Measurements from ENCODE around the gene LRRC15.

Gene LRRC15

DNA sequence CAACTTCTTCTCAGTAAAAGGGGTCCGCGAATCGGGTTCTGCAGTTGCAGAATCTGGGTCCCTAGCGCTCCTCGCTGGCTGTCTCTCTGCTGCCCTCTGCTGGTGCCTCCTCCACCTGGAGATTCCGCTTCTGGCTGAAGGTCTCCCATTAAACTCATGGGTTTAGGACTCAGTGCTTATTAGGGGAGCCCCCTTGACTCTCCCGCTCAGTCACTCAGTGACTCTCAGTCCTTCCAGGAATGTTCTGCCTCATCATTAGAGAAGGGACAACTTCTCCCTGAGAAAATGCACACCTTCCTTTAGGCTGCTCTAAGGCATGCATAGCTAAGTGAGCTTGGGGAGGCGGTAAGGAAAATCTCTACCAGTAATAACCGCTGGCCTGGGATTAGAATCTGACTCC is 25.5 kb downstream of the LRRC15 start:
- TF ChIP-seq, protein P1, sequence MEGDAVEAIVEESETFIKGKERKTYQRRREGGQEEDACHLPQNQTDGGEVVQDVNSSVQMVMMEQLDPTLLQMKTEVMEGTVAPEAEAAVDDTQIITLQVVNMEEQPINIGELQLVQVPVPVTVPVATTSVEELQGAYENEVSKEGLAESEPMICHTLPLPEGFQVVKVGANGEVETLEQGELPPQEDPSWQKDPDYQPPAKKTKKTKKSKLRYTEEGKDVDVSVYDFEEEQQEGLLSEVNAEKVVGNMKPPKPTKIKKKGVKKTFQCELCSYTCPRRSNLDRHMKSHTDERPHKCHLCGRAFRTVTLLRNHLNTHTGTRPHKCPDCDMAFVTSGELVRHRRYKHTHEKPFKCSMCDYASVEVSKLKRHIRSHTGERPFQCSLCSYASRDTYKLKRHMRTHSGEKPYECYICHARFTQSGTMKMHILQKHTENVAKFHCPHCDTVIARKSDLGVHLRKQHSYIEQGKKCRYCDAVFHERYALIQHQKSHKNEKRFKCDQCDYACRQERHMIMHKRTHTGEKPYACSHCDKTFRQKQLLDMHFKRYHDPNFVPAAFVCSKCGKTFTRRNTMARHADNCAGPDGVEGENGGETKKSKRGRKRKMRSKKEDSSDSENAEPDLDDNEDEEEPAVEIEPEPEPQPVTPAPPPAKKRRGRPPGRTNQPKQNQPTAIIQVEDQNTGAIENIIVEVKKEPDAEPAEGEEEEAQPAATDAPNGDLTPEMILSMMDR (IDR thresholded peaks at IDR 0.05; ENCODE audit: control extremely low read depth, extremely low read depth, low read depth, missing control alignments): peak; percentile 88
- CTCF ChIA-PET: interaction anchor here (0.6 to 6.7 kb wide), 30 partner anchors 10 to 680 kb away, joined by 3 to 96 read pairs (median 4); partner anchors contain the start of gene GP5
- peak; percentile 84 for DNase-seq (ENCODE audit: extremely low spot score)
- POLR2A ChIA-PET: no interaction called here

DNA sequence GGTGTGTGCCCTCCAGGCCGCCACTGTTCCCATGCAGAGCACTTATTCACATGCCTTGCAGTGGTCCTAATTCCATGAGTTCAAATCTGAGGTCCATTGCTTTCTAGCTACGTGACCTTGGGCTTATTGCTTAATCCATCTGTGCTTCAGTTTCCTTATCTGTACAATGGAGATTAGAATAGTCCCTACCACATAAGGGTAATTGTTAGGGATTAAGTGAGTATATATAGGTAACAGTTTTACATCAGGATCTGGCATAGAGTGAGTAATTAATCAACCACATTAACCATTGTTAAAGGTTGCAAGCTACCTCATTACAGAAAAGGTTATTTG is 26.0 kb downstream of the LRRC15 start:
- CTCF ChIA-PET: interaction anchor here (0.7 to 6.7 kb wide), 26 partner anchors 10 to 679 kb away, joined by 3 to 96 read pairs (median 4); partner anchors contain the start of gene GP5

GRCh38 chr3:194342861-194343560 is 26.5 kb downstream of the LRRC15 start:
- CTCF ChIA-PET: interaction anchor here (0.7 to 6.7 kb wide), 29 partner anchors 9 to 679 kb away, joined by 3 to 96 read pairs (median 4); partner anchors contain the start of gene GP5

More for the DNA sequence above, 26.0 kb downstream of the LRRC15 start:
- TF ChIP-seq, protein P1 (IDR thresholded peaks at IDR 0.05; ENCODE audit: control extremely low read depth, extremely low read depth, low read depth, missing control alignments): no peak
- no peak for DNase-seq (ENCODE audit: extremely low spot score)
- POLR2A ChIA-PET: no interaction called here

DNA sequence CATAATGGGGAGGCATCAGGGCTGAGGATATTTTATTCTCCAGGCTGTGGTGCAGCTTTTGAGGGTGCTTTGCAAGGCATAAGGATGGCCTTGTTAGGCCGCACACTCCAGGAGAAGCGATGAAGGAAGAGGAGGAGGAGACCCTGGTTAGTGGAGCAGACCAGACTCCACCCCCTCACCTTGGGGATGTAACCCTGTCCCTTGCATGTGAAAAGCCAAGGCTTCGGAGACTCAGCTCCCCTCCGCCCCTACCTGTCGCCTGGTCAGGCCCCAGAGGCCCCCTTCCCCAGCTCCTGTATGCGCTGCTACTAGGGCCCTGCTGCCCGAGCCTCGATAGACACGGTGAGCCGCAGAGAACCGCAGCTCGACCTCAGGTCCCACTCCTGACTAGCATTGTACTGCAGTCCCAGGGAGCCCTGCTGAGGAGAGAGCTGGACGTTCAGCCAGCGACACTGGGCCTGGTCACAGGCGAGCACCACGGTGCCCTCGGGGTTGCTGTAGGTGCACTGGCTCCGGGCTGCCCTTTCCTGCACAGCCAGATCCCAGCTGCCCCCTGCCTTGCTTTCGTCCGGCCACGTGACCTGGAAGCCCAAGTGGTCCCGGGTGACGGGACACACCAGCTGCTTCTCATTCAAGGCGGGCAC is 28.7 kb downstream of the LRRC15 start:
- POLR2A ChIA-PET: no interaction called here
- TF ChIP-seq, protein P1 (IDR thresholded peaks at IDR 0.05; ENCODE audit: control extremely low read depth, extremely low read depth, low read depth, missing control alignments): no peak
- DNase-seq (ENCODE audit: extremely low spot score): no peak
- CTCF ChIA-PET: interaction anchor here (0.7 to 6.7 kb wide), 5 partner anchors 7 to 560 kb away, joined by 3 to 96 read pairs (median 5); no protein-coding TSS in a partner anchor

More at GRCh38 chr3:194342861-194343560, 26.5 kb downstream of the LRRC15 start:
- TF ChIP-seq, protein P1 (IDR thresholded peaks at IDR 0.05; ENCODE audit: control extremely low read depth, extremely low read depth, low read depth, missing control alignments): no peak
- no peak for DNase-seq (ENCODE audit: extremely low spot score)
- POLR2A ChIA-PET: no interaction called here

GRCh38 chr3:194339840-194340239 is 29.7 kb downstream of the LRRC15 start:
- TF ChIP-seq, protein P1 (IDR thresholded peaks at IDR 0.05; ENCODE audit: control extremely low read depth, extremely low read depth, low read depth, missing control alignments): no peak
- ChIA-PET CTCF (no interaction called here), POLR2A (no interaction called here)
- DNase-seq (ENCODE audit: extremely low spot score): no peak

GRCh38 chr3:194339356-194339755 is 30.2 kb downstream of the LRRC15 start:
- DNase-seq (ENCODE audit: extremely low spot score): no peak
- TF ChIP-seq, protein P1 (IDR thresholded peaks at IDR 0.05; ENCODE audit: control extremely low read depth, extremely low read depth, low read depth, missing control alignments): no peak

More at GRCh38 chr3:194339356-194339755, 30.2 kb downstream of the LRRC15 start:
- ChIA-PET POLR2A (no interaction called here), CTCF (interaction anchor here (3.0 kb wide), 1 partner anchor 24 kb away, joined by 16 read pairs; no protein-coding TSS in a partner anchor)

Measured in GM10248 (cell line).